ENCODE data around the gene ZYG11B. TPM values are rescaled to one million over a fixed set of nuclear protein-coding genes. Genes with fewer than 3 reads are reported as not detected.
"Not testable (repeated sequence)": the region's sequence is repeated elsewhere in the genome, so short reads cannot be mapped to it uniquely, and the experiment has no call there.

ZYG11B gene
- total RNA-seq, 2 donors from 2014 or later, result 38.6 to 65.5 TPM

DNA sequence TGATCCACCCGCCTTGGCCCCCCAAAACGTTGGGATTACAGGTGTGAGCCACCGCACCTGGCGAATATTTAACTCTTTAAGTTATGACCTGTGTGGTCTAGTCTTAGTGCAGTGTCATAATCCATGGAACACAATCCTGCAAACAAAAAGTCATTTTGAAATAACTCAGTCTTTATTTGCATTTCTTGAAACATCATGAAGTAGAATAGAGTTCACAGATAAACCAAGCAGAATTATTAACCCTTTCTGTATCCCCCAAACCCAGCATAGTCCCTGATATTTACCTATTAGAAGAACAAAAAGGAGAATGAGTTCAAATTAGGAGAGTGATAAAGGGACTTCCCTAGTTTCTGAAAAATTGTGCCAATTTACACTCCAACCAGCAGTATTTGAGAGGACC lies 19.9 kb downstream of the ZYG11B start:
- TF ChIP-seq POLR2A (IDR thresholded peaks at IDR 0.05), result no peak
- TF ChIP-seq, protein P1, sequence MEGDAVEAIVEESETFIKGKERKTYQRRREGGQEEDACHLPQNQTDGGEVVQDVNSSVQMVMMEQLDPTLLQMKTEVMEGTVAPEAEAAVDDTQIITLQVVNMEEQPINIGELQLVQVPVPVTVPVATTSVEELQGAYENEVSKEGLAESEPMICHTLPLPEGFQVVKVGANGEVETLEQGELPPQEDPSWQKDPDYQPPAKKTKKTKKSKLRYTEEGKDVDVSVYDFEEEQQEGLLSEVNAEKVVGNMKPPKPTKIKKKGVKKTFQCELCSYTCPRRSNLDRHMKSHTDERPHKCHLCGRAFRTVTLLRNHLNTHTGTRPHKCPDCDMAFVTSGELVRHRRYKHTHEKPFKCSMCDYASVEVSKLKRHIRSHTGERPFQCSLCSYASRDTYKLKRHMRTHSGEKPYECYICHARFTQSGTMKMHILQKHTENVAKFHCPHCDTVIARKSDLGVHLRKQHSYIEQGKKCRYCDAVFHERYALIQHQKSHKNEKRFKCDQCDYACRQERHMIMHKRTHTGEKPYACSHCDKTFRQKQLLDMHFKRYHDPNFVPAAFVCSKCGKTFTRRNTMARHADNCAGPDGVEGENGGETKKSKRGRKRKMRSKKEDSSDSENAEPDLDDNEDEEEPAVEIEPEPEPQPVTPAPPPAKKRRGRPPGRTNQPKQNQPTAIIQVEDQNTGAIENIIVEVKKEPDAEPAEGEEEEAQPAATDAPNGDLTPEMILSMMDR (IDR thresholded peaks at IDR 0.05), result no peak
- no peak for TF ChIP-seq POLR2AphosphoS5 (IDR thresholded peaks at IDR 0.05)
- H3K27ac ChIP-seq, result no peak overlapping the region
- no peaks in the 10 kb centered on the region for H3K9me3 ChIP-seq
- H3K4me3 ChIP-seq, result no peak overlapping the region
- H3K4me1 ChIP-seq (replicated peaks), result no peaks in the 10 kb centered on the region
- no peak for DNase-seq (ENCODE audit: low spot score)
- no peaks in the 10 kb centered on the region for H3K36me3 ChIP-seq
- WGBS, result 80% methylated on average over 4 of the region's 4 CpGs
- no peaks in the 10 kb centered on the region for H3K27me3 ChIP-seq (replicated peaks; ENCODE audit: insufficient read depth)
- intact Hi-C loops (cut with DNase I), result no loop called here

DNA sequence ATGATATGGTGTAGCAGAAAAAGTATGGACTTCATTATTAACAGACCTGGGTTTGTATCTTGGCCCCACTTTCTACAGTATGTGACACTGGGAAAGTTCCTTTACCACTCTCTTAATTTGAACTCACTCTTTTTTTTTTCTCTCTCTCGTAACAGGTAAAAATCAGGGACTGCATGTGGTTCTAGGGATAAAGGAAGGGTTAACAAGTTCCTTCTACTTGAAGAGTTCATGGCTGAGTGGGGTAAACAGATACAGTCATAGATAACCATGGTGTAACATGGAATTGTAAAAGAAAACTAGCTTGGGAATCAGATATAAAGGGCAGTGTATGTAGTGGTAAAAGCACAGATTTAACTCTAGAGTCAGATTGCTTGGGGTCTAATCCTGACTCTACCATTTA lies 21.2 kb downstream of the ZYG11B start:
- TF ChIP-seq POLR2A (IDR thresholded peaks at IDR 0.05) (no peak), POLR2AphosphoS5 (IDR thresholded peaks at IDR 0.05) (no peak)
- TF ChIP-seq, protein P1 (IDR thresholded peaks at IDR 0.05), result no peak
- no peak overlapping the region for H3K27ac ChIP-seq
- DNase-seq (ENCODE audit: low spot score), result no peak
- no peak overlapping the region for H3K4me3 ChIP-seq
- H3K4me1 ChIP-seq (replicated peaks), result no peaks in the 10 kb centered on the region
- intact Hi-C loops (cut with DNase I), result no loop called here
- H3K27me3 ChIP-seq (replicated peaks; ENCODE audit: insufficient read depth), result no peaks in the 10 kb centered on the region
- H3K36me3 ChIP-seq, result no peaks in the 10 kb centered on the region
- 86% methylated on average over 1 of the region's 1 CpG for WGBS
- no peaks in the 10 kb centered on the region for H3K9me3 ChIP-seq

DNA sequence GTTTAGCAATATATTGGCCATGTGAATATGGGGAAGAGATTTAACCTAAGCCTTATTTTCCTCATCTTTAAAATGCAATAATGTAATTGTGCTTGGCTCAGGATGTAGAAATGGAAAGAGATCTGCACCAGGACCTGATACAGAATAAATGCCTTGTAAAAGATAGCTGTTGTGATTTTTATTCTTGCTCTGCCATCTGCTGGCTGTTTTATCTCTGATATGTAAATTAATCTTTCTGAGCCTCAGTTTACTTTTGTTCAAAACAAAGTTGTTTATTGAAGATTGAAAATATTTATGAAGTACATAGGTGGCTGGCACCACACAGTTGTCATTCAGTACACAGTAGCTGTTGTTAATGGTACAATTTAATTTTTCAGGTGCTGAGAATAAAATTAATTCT lies 21.9 kb downstream of the ZYG11B start:
- DNase-seq (ENCODE audit: low spot score), result no peak
- H3K4me3 ChIP-seq, result no peak overlapping the region
- no peaks in the 10 kb centered on the region for H3K9me3 ChIP-seq
- no peak for TF ChIP-seq POLR2A (IDR thresholded peaks at IDR 0.05)
- TF ChIP-seq, protein P1 (IDR thresholded peaks at IDR 0.05), result peak in 1 of 4 experiments; percentile 47
- no peaks in the 10 kb centered on the region for H3K4me1 ChIP-seq (replicated peaks)
- H3K27ac ChIP-seq, result no peak overlapping the region
- H3K36me3 ChIP-seq, result no peaks in the 10 kb centered on the region
- intact Hi-C loops (cut with DNase I), result no loop called here
- no peaks in the 10 kb centered on the region for H3K27me3 ChIP-seq (replicated peaks; ENCODE audit: insufficient read depth)

DNA sequence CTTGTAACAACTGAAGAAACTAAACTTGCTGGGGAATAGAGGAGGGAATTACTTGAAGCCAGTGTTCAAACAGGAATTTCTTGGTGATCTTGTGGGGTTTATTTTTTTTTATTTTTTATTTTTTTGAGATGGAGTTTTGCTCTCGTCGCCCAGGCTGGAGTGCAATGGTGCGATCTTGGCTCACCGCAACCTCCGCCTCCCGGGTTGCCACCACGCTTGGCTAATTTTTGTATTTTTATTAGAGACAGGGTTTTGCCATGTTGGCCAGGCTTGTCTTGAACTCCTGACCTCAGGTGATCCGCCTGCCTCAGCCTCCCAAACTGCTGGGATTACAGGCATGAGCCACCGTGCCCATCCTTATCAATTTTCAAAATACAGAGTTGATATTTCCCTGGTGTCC lies 23.2 kb downstream of the ZYG11B start:
- H3K27ac ChIP-seq; intact Hi-C loops (cut with DNase I); H3K4me1 ChIP-seq (replicated peaks); H3K36me3 ChIP-seq; H3K4me3 ChIP-seq; H3K27me3 ChIP-seq (replicated peaks; ENCODE audit: insufficient read depth); H3K9me3 ChIP-seq; DNase-seq (ENCODE audit: low spot score): not testable (repeated sequence)
- 76% methylated on average over 9 of the region's 9 CpGs for WGBS

DNA sequence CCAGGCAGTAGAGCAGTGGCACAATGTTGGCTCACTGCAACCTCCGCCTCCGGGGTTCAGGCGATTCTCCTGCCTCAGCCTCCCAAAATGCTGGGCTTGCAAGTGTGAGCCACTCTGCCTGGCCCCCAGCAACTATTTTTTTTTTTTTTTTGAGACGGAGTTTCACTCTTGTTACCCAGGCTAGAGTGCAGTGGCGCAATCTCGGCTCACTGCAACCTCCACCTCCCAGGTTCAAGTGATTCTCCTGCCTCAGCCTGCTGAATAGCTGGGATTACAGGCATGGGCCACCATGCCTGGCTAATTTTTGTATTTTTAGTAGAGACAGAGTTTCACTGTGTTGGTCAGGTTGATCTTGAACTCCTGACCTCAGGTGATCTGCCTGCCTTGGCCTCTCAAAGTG lies 23.9 kb downstream of the ZYG11B start:
- H3K4me1 ChIP-seq (replicated peaks); H3K4me3 ChIP-seq; H3K27ac ChIP-seq; H3K36me3 ChIP-seq; DNase-seq (ENCODE audit: low spot score); H3K27me3 ChIP-seq (replicated peaks; ENCODE audit: insufficient read depth); intact Hi-C loops (cut with DNase I); H3K9me3 ChIP-seq: not testable (repeated sequence)
- WGBS, result 91% methylated on average over 6 of the region's 6 CpGs

DNA sequence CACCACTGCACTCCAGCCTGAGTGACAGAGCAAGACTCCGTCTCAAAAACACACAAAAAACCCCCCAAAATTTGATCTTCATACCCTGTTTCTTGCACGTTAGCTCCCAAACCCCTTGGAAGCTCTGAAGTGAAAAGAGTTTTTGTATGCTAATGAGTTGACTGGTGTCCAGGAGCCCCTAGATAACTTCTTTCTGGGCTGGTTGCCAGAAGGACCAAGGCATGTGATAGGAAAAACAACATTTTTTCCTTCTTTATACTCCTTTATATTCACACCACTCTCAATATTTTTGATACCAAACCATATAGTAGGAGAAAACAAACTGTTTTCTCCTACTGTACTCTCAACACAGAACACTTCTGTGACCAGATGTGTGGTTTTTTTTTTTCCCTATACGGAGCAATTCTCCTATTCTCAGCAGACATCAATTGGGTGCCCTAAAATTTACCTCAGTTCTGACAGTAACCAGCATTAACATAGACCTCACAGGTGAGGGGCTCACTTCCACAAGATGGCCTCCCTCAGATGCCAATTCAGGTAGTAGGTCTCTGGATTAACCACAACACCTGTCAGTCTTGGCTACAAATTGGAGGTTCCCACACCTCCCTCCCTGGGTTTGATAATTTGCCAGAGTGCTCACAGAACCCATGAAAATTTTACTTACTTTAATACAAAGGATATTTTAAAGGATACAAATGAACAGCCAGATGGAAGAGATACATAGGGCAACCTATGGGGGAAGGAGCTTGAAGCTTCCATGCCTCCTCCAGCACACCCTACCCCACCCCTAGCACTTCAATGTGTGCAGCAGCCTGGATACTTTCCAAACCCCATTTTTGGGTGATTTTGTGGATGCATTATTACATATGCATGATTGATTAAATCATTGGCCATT lies 25.6 kb downstream of the ZYG11B start:
- WGBS, result 32% methylated on average over 3 of the region's 3 CpGs
- DNase-seq (ENCODE audit: low spot score), result no peak
- no peak overlapping the region for H3K27ac ChIP-seq

More for the DNA sequence above, 25.6 kb downstream of the ZYG11B start:
- H3K9me3 ChIP-seq, result no peaks in the 10 kb centered on the region
- TF ChIP-seq POLR2AphosphoS5 (IDR thresholded peaks at IDR 0.05) (no peak), POLR2A (IDR thresholded peaks at IDR 0.05) (no peak)
- TF ChIP-seq, protein P1 (IDR thresholded peaks at IDR 0.05), result no peak
- intact Hi-C loops (cut with DNase I), result no loop called here
- no peaks in the 10 kb centered on the region for H3K36me3 ChIP-seq
- H3K27me3 ChIP-seq (replicated peaks; ENCODE audit: insufficient read depth), result no peaks in the 10 kb centered on the region
- H3K4me1 ChIP-seq (replicated peaks), result no peaks in the 10 kb centered on the region
- H3K4me3 ChIP-seq, result no peak overlapping the region
